Hepatocyte (in vitro differentiated cells): ENCODE data around the gene ELFN1. TPM values are rescaled to one million over a fixed set of nuclear protein-coding genes. Genes with fewer than 3 reads are reported as not detected.

Experiments
- DNase-seq: peaks from one replicate; pipeline ENCODE4 v3.0.0-alpha.2; 2016; ENCODE audit warnings: low spot score
- H2AFZ ChIP-seq: fragments of 200-600 bp; sonication (generic); 2 replicates; pipeline ENCODE4 v1.6.0; 2016; ENCODE audit warnings: antibody characterized with exemption, mild to moderate bottlenecking
- H3K27ac ChIP-seq: fragments of 200-600 bp; sonication (generic); 2 replicates; pipeline ENCODE4 v1.5.1; 2016; ENCODE audit warnings: mild to moderate bottlenecking
- H3K27me3 ChIP-seq: fragments of 200-600 bp; sonication (generic); 2 replicates; pipeline ENCODE4 v1.6.1; 2016
- H3K36me3 ChIP-seq: fragments of 200-600 bp; sonication (generic); replicated peaks from 2 replicates; pipeline ENCODE4 v1.5.1; 2016; ENCODE audit warnings: low read depth; ENCODE audit not compliant: insufficient read depth
- H3K4me1 ChIP-seq: fragments of 200-600 bp; sonication (generic); 2 replicates; pipeline ENCODE4 v1.5.1; 2016; ENCODE audit warnings: mild to moderate bottlenecking, moderate library complexity; ENCODE audit not compliant: insufficient read depth
- H3K4me2 ChIP-seq: fragments of 200-600 bp; sonication (generic); 2 replicates; pipeline ENCODE4 v1.6.0; 2016
- H3K4me3 ChIP-seq: fragments of 200-600 bp; sonication (generic); 2 replicates; pipeline ENCODE4 v1.5.1; 2016; ENCODE audit warnings: mild to moderate bottlenecking
- H3K79me2 ChIP-seq: fragments of 200-600 bp; sonication (generic); 2 replicates; pipeline ENCODE4 v1.6.0; 2017; ENCODE audit warnings: mild to moderate bottlenecking
- H3K9me2 ChIP-seq: fragments of 200-600 bp; sonication (generic); replicated peaks from 2 replicates; pipeline ENCODE4 v1.6.0; 2017; ENCODE audit warnings: mild to moderate bottlenecking; ENCODE audit not compliant: insufficient read depth
- H3K9me3 ChIP-seq: fragments of 200-600 bp; sonication (generic); 2 replicates; pipeline ENCODE4 v1.5.1; 2016; ENCODE audit warnings: low read depth, mild to moderate bottlenecking
- H4K20me1 ChIP-seq: fragments of 200-600 bp; sonication (generic); 2 replicates; pipeline ENCODE4 v1.6.0; 2016; ENCODE audit warnings: mild to moderate bottlenecking; ENCODE audit not compliant: insufficient read depth, poor library complexity, severe bottlenecking
- CTCF ChIP-seq: fragments of 200-600 bp; sonication (generic); IDR thresholded peaks from 2 replicates; pipeline ENCODE4 v1.5.1; 2016; ENCODE audit warnings: antibody characterized with exemption, mild to moderate bottlenecking; ENCODE audit not compliant: poor library complexity
- EZH2 ChIP-seq: fragments of 200-600 bp; sonication (generic); IDR thresholded peaks from 2 replicates; pipeline ENCODE4 v1.6.1; 2016; ENCODE audit warnings: antibody characterized with exemption, mild to moderate bottlenecking, borderline replicate concordance
- EZH2phosphoT487 ChIP-seq: fragments of 200-600 bp; sonication (generic); IDR thresholded peaks from one replicate; pipeline ENCODE4 v1.6.1; 2018; ENCODE audit warnings: antibody characterized with exemption, mild to moderate bottlenecking, low read depth, moderate library complexity; ENCODE audit not compliant: unreplicated experiment, severe bottlenecking
- WGBS: methylation state at CpG from one replicate; pipeline ENCODE4 v1.1.6; 2016; ENCODE audit warnings: low lambda C conversion rate; ENCODE audit errors: missing lambda C conversion rate; 5-methylcytosine and 5-hydroxymethylcytosine counted together
- polyA plus RNA-seq: library from polyadenylated mRNA; unstranded; fragments of >200 nt; fragmentation: Nextera tagmentation; extraction: Ambion mirVana; gene quantifications from 2 replicates; pipeline ENCODE4 v1.2.1, GENCODE V29; 2016
- total RNA-seq: library from RNA; depleted of rRNA; stranded (reverse); fragments of >200 nt; gene quantifications from 2 replicates; pipeline ENCODE4 v1.2.3, GENCODE V29; 2014

ELFN1 gene
- total and polyA plus RNA-seq, 2 experiments from 2014 or later = 3.6 to 5.5 TPM

- no peaks in the 10 kb centered on the region for H3K9me2 ChIP-seq
- H3K27ac ChIP-seq = no peak overlapping the region
- WGBS = 90% methylated on average over 25 of the region's 25 CpGs
- TF ChIP-seq EZH2phosphoT487 (no peak), CTCF (no peak), EZH2 (no peak)
- no peaks in the 10 kb centered on the region for H3K9me3 ChIP-seq
- H3K27me3 ChIP-seq = peaks cover 3% of the 10 kb centered on the region
- H3K79me2 ChIP-seq = no peaks in the 10 kb centered on the region
- peaks cover 6% of the 10 kb centered on the region for H4K20me1 ChIP-seq
- no peak overlapping the region for H2AFZ ChIP-seq
- no peaks in the 10 kb centered on the region for H3K4me1 ChIP-seq
- H3K36me3 ChIP-seq = no peaks in the 10 kb centered on the region
- H3K4me3 ChIP-seq = no peak overlapping the region
- no peak for DNase-seq
- H3K4me2 ChIP-seq = no peak overlapping the region
Observed at GRCh38 chr7:1677206-1678080, 7.4 kb downstream of the ELFN1 start.

- H3K79me2 ChIP-seq = no peaks in the 10 kb centered on the region
- H3K9me3 ChIP-seq = no peaks in the 10 kb centered on the region
- WGBS = 94% methylated on average over 13 of the region's 13 CpGs
- H3K4me1 ChIP-seq = no peaks in the 10 kb centered on the region
- no peak overlapping the region for H3K4me3 ChIP-seq
- no peaks in the 10 kb centered on the region for H3K27me3 ChIP-seq
- H3K36me3 ChIP-seq = no peaks in the 10 kb centered on the region
- TF ChIP-seq EZH2 (no peak), CTCF (no peak), EZH2phosphoT487 (no peak)
- no peaks in the 10 kb centered on the region for H3K9me2 ChIP-seq
- no peak overlapping the region for H2AFZ ChIP-seq
- no peak overlapping the region for H3K27ac ChIP-seq
- no peak overlapping the region for H3K4me2 ChIP-seq
- peaks cover 6% of the 10 kb centered on the region for H4K20me1 ChIP-seq
- no peak for DNase-seq
Observed at GRCh38 chr7:1678081-1678543, 8.0 kb downstream of the ELFN1 start.

- Histone ChIP-seq H3K4me3 (no peak overlapping the region), H3K79me2 (no peaks in the 10 kb centered on the region), H3K4me2 (no peak overlapping the region), H3K36me3 (no peaks in the 10 kb centered on the region), H3K27ac (no peak overlapping the region), H3K9me2 (no peaks in the 10 kb centered on the region), H2AFZ (no peak overlapping the region), H3K9me3 (no peaks in the 10 kb centered on the region), H3K4me1 (no peaks in the 10 kb centered on the region), H3K27me3 (no peaks in the 10 kb centered on the region), H4K20me1 (peaks cover 5% of the 10 kb centered on the region)
- WGBS = 93% methylated on average over 29 of the region's 30 CpGs
- DNase-seq = no peak
- TF ChIP-seq CTCF = no peak
- TF ChIP-seq EZH2phosphoT487 = no peak
- TF ChIP-seq EZH2 = no peak
Observed at GRCh38 chr7:1678571-1679325, 8.7 kb downstream of the ELFN1 start.
